HPDE6-E6E7 (cell line): ENCODE data around the gene PDZD2.

Experiments used
- DNase-seq: peaks from one replicate; pipeline ENCODE4 v3.0.0; 2011; ENCODE audit warnings: missing footprints; ENCODE audit errors: extremely low spot score

The PDZD2 gene

GRCh38 chr5:31867219-31867618 lies 228.3 kb downstream of the PDZD2 start:
- DNase-seq, result no peak

- no peak for DNase-seq
These were observed 241.5 kb downstream of the PDZD2 start for GRCh38 chr5:31880449-31880848.

GRCh38 chr5:31884896-31885295 lies 246.0 kb downstream of the PDZD2 start:
- no peak for DNase-seq

DNA sequence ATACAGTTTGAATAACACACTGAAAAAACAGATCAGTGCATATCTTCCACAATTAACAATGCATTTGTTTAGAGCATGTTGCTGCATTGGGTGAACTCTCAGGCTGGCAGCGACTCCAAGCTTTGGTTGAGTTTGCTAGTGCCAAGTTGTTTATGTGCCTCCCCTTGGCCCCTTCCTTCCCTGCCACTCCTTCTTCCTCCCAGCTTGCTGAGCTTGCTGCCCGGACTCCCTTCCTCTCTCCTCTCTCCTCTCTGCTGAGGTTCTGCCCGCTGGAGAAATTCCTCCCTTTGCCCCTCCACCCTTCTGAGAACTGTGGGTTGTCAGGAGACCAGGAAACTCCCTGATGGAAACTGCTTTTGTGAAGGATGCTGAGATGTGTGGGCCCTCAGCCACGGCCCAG lies 247.3 kb downstream of the PDZD2 start:
- no peak for DNase-seq

DNA sequence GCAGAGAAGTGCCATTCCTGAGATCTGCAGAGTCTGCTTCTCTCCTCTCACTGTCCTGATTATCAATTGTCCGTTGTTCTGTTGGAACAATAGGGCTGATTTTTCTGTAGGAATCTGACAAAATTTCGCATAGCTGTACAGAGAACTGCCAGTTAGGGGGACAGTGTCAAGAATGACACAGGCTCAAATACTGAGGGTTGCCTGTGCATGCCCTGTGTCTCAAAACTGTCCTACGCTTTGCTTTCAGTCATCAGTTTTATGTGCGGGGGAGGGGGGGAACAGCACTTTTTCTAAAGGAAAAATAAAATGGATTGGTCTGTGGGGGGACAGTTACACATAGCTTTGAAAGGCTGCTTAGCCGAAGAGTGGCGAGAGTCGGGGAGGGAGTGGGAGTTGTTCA lies 248.6 kb downstream of the PDZD2 start:
- DNase-seq, result no peak

GRCh38 chr5:31888564-31888963 lies 249.6 kb downstream of the PDZD2 start:
- DNase-seq, result no peak

- DNase-seq, result no peak
These were observed 250.2 kb downstream of the PDZD2 start for GRCh38 chr5:31889001-31889561.

DNA sequence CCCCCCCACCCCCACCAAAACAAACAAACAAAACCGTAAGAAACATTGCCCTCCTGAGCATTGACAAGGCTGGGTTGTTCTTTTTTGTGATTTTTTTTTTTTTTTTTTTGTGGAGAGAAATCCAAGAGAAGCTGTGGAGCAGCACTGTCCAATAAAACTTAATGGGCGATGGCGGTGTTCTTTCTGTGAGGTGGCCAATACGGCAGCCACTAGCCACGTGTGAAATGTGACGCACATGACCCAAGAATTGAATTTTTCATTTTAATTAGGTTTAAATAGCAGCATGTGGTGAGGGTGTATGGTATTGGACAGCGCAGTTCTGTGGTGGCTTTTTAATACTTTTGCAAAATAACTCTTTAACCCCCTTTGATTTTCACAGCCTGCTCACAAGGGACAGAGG lies 251.1 kb downstream of the PDZD2 start:
- no peak for DNase-seq

DNA sequence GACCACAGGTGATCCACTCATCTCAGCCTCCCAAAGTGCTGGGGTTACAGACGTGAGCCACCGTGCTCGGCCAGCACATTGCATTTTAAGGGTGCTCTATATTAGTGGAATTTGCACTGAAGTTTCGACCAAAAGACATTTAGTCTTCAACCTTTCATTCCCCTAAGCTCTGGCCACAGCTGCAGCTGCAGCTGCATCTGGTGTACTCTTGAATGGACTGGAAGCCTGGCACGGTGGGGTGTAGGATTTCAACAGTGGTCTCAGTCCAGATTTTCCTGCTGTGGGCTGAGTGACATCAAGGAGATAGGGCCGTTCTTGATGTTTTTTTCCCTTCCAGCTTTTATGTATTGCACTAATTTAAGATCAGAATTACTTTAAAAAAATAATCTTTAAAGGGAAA lies 255.2 kb downstream of the PDZD2 start:
- no peak for DNase-seq

GRCh38 chr5:31895199-31895820 lies 256.4 kb downstream of the PDZD2 start:
- no peak for DNase-seq

GRCh38 chr5:31898036-31898632 lies 259.2 kb downstream of the PDZD2 start:
- DNase-seq, result no peak

GRCh38 chr5:31900296-31900865 lies 261.4 kb downstream of the PDZD2 start:
- DNase-seq, result no peak

DNA sequence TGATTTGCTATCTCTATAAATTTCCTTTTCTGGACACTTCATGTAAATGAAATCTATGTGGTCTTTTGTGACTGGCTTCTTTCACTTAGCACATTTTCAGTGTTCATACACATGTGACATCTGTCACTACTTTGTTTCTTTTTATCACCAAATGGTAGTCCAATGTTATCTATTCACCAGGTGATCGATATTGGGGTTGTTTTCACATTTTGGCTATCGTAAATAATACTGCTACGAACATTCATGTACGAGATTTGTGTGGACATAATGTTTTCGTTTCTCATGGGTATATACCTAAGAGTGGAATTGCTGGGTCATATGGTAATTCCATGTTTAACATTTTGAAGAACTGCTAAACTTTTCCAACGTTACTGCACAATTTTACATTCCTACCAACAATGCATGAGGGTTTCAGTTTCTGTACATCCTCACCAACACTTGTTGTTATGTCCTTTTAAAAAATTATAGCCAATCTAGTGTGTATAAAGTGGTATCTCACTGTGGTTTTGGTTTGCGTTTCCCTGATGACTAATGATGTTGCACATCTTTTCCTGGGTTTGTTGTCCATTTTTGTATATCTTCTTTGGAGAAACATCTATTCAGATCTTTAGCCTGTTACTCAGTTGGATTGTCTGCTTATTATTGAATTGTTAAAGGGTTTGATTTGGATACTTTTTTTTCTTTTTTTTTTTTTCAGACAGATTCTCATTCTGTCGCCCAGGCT lies 263.0 kb downstream of the PDZD2 start:
- DNase-seq, result no peak

DNA sequence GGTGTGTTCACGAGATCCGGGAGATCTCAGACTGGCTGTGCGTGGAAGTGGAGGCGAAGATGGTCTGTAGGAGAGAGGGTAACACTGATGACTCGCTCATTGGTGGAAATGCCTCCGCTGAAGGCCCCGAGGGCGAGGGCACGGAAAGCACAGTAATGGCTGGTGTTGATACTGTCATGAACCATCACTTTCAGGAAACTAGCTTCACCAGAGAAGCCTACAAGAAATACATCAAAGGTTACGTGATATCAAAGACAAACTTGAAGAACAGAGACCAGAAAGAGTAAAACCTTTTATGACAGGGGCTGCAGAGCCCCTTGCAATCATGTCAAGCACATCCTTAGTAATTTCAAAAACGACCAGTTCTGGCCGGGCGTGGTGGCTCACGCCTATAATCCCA lies 269.5 kb downstream of the PDZD2 start:
- no peak for DNase-seq

DNA sequence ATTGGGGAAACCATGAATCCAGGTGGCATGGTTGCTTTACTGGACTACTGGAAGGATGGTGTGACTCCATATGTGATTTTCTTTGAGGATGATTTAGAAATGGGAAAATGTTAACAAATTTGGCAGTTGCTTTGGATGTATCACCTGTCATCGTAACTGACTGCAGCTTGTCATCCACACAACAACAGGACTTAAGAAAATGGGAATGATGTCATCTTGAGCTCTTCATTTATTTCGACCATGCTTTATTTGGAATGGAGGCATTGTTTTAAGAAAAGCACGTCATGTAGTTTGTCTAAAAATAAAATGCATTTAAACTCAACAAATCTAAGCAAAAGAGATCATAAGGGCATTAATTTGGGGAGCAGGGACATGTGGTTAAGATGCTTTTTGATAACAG lies 270.1 kb downstream of the PDZD2 start:
- DNase-seq, result no peak

GRCh38 chr5:31911291-31912265 lies 272.6 kb downstream of the PDZD2 start:
- no peak for DNase-seq

DNA sequence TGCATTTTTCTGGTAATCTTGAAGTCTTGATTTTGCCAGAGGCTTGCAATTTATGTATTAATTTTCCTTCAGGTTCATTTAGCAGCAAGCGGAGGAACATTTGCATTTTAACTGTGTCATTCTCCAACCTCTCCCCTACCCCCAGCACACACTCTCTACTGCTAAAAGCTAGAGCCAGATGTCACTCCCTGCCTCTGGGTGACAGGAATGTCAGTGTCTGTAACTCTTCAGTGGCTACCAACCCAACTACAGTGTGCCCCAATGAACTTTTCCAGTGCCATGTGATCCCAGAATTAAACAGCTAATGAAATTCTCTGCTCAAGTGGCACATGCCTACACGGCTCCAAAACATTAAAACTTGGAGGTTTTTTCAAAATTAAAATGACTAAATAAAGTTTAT lies 274.9 kb downstream of the PDZD2 start:
- DNase-seq, result no peak

GRCh38 chr5:31916327-31916726 lies 277.4 kb downstream of the PDZD2 start:
- peak; percentile 28 for DNase-seq

DNA sequence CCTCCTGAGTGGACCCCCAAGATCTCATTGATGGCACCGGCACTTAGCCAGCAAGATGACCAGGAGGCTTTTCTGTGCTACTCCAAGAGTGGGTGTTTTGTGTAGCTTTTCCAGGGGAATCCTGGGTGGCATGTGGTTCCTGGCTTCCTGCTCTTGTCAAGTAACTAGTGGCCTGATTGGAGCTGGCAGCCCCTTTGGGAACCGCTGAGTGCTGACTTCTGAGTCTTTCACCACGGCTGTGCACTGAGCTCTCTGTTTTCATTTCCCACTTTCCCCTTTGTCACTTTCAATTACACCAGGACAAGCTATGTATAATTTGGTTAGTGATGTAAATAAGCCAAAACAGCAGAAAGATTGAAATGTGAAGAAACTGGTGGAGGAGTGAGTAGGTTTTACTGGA lies 279.8 kb downstream of the PDZD2 start:
- DNase-seq, result no peak

GRCh38 chr5:31921852-31922305 lies 282.9 kb downstream of the PDZD2 start:
- peak; percentile 63 for DNase-seq

DNA sequence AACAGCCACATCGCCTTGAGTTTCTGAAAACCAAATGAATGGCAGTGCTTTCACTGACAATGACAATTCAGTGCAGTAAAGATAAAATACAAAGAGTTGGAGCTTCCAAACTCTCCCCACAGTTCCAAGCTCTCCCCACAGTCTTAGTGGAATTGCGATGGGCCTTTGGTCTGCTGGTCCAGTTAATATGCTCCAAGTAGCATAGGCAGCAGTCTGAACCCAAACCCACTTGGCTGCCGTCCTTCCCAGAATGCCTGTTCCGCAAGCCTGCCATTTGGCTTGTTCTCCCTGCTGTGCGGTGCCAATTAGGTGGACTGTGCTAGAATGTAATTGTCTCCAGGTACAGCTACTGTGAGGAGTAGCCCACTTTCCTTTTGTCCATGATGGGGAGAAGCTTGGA lies 285.1 kb downstream of the PDZD2 start:
- DNase-seq, result no peak
